Islet of Langerhans (tissue), 1 donor: ENCODE results near the gene COL5A1.
"Not testable (repeated sequence)": the region's sequence is repeated elsewhere in the genome, so short reads cannot be mapped to it uniquely, and the experiment has no call there.

ENCODE experiments used
- FAIRE-seq: peaks from one replicate; lab custom pipeline; 2011; peaks lifted over from hg19 to GRCh38; lab: Jason Lieb, UNC

COL5A1 gene

DNA sequence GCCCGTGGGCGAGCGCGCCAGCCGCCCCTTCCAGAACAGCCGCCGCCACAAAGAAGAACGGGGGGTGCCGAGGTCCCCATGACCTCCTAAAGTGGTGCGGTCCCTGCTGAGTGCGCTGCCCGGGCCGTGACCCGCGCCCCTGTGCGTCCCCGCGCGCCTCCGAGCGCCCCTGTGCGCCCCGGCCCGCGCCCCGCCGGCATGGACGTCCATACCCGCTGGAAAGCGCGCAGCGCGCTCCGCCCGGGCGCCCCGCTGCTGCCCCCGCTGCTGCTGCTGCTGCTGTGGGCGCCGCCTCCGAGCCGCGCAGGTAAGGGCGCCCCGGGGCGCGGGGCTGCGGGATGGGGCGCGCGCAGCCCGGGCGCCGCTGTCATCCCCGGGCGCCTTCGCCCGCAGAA lies 384 bp downstream of the COL5A1 start:
- no peak for FAIRE-seq

GRCh38 chr9:134642385-134643181 lies 980 bp downstream of the COL5A1 start:
- FAIRE-seq, result no peak

DNA sequence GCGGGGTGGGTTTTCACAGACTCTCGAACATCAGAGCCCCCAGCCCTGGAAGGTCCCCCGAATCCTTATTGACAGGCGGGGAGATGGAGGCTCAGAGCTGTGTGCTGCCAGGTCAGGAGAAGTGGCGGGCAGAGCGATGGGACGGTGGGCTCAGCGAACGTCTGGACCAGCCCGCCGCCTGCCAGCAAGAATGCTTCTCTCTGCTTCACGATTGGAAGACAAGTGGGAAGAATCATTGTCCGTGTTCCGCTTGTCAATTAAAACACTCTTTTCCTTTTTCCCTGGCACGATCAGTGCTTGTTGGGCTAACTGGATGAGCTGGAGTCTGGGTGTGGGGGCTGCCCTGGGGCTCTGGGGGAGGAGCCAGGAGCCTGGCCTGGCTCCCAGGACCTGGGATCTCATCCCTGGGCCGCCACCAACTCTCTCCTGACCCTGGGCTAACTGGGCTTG lies 1.6 kb downstream of the COL5A1 start:
- no peak for FAIRE-seq

GRCh38 chr9:134644401-134644724 lies 2.8 kb downstream of the COL5A1 start:
- not testable (repeated sequence) for FAIRE-seq

DNA sequence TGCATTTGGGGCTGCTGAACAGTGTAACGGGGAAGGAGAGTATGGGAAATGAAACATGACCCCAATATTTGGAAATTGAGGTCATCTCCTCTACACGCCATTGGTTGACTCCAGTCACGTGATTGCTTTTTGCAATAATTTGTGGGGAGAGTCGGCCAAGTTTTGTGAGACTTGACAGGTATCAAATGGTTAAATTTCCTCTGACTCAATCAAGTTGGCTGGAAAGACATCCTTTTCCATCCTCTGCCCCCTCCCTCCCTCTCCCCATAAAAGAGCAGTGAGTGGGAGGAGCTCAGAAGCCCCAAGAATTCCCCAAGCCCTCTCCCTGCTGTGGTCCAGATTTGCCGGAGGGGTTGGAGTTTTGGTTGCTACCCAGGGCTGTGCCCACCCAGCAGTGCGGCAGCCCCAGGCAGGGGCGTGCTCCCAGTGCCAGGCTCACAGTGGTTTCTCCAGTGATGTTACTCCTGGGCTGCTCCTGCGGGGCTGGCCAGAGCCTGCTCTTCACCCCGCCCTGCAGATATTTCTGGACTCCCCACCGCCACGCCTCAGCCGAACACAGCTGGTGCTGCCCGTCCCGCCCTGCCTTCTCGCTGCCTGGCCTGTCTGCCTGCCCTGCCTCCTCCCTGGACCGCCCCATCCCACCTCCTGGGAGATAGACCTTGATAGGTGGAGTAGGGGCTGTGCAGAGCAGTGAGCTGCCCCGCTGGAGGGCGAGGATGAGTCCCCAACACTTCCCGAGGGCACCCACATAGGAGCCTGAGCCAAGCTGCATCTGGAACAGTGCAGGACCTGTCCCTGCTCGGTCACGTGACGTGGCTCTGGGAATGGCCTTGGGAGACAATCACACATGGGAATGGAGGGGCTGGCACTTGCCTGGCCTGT lies 3.4 kb downstream of the COL5A1 start:
- no peak for FAIRE-seq

DNA sequence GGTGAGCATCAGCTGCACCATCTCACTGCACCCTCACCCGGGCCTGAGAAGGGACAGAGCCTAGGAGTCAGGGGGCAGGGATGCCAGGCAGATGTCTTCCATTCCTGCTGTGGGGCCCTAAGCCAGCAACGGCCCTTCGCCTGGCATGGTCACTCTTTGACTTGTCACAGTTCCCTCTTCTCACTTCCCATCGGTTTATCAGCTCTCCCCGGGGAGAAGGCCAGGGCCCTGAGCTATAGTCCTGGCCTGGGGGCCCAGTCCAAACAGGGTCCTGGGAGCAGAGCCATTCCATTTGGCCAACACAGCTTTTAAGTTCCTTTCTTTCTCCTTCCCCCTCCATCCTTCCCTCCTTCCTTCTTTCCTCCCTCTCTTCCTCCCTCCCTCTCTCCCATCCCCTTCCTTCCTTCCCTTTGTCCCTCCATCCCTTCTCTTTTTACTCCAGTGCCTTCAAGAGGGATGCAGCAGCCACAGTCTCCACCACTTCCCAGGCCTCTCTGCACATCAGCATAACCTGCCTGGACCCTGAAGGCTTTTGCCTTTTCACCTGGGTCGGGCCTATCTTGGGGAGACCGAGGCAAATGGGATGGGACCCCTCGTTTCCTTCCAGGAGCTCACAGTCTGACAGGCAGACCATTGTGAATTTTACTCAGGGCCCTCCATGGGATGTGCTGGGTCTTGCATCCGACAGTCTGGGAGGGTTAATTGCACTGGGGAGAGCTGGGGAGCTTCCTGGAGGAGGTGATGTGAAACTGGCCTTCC lies 4.2 kb downstream of the COL5A1 start:
- no peak for FAIRE-seq

DNA sequence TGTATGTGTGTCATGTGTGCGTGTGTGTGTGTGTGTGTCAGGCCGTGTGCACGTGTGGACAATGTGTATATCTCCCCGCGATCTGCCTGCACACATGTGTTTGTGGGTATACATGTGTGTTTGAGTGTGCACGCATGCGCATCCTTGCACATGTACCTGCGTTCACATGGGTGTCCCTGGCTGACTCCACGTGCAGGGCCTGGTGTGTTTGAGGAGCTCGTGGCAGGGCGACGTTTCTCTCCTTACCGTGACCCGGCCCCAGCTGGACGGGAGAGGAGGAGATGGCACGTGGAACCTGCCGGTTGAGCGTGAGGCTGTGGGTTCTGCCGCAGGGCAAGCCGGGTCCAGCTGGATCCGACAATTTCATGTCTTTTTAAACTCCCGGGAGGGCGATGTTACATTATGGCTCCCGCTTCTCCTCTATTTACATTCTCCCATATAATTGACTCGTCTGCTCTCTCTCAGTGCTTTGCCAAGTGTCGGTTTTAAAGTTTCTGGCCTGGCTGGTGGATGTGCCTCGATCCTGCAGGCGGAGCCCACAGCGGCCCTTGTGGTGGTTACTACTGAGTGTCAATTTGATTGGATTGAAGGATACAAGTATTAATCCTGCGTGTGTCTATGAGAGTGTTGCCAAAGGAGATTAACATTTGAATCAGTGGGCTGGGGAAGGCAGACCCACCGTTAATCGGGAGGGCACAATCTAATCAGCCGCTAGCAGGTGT lies 5.9 kb downstream of the COL5A1 start:
- FAIRE-seq, result no peak

- no peak for FAIRE-seq
These were observed 7.3 kb downstream of the COL5A1 start for GRCh38 chr9:134648701-134649530.

- no peak for FAIRE-seq
These were observed 9.0 kb downstream of the COL5A1 start for GRCh38 chr9:134650431-134651190.

GRCh38 chr9:134651226-134651905 lies 9.8 kb downstream of the COL5A1 start:
- no peak for FAIRE-seq

- no peak for FAIRE-seq
These were observed 11.0 kb downstream of the COL5A1 start for GRCh38 chr9:134652291-134653225.

DNA sequence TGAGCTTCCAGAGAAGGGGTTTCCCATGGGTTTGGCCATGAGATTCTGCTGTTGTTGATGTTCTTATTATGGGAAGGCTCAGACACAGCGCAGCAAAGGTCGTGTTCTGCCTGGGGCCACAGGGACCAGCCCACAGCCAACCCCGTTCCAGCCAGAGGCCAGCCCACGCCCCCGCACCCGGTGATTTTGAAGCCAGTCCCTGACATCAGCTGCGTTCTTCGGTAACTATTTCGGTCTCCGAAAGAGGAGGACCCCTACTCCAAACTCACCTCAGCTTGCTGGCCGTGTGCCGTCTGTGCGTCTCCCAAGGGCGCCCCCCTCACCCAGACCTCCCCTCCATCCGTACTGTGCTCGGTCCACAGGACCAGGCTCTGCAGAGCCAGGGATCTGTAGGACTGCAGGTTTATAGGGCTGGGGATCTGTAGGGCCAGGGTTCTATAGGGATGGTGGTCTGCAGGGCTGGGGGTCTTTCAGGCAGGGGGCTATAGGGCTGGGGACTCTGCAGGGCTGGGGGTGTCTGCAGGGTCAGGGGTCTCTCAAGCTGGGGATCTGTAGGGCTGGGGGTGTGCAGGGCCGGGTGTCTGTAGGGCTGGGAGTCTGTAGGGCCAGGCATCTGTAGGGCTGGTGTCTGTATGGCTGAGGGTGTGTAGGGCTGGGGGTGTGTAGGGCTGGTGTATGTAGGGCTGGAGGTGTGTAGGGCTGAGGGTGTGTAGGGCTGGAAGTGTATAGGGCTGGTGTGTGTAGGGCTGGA lies 11.8 kb downstream of the COL5A1 start:
- no peak for FAIRE-seq

- FAIRE-seq, result no peak
These were observed 13.5 kb downstream of the COL5A1 start for GRCh38 chr9:134655101-134655500.

GRCh38 chr9:134655586-134656333 lies 14.2 kb downstream of the COL5A1 start:
- no peak for FAIRE-seq

DNA sequence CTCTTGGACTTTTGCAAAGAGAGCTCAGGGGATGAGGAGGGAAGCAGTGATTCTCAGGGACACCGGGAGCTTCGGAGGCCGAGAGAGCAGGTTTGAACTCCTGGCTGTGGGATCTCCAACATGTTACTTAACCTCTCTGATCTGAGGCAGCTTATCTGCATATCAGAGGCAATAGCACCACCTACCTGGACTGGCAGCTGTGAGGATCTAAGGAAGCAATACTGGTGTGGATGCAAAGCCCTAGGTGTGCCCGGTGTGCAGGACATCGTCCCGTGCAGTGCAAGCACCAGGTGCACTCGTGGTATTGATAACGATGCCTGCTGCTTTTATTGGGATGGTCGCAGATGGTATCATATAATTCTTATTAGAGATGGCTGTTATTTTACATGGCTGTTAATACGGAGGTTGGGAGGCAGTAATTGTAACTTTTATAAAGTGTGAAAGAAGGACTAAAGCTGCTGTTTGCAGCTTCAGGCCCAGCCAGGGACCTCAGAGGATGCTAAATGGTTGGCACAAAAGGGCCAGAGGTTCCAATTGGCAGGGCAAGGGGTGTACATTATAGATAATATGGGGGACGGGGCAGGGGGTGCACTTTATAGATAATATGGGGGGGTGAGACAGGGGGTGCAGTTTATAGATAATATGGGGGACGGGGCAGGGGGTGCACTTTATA lies 14.9 kb downstream of the COL5A1 start:
- FAIRE-seq, result no peak

DNA sequence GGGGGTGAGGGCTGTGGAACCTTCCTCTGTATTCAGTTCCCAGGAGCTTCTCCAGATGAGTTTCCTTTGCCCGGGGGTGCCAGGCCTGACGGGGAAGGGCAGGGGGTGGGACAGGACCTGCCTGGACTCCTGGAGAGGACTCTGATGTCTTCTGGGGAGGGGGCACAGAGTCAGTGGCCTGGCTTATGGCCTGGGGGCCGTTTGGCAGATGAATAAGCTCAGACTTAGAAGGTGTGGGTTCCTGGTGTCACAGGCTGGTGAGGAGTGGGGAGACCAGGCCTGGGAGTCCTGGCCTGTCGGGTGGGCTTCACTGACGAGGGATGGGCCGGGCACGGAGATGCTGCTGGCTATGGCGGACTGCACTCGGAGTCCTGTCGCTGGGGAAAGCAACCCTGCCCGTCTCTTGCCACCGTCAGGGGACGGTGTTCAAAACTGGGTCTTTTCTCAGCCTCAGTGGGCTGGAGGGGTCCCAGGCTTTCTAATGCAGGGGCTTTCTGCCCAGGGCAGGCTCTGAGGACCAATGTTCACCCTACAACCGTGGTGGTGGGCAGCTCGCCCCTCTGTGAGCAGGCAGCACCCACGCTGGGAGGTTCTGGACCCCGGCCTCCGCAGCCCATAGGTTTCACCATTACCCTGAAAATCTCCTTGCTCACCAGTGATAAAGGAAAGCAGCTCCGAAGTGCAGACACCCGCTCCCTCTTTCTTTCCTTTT lies 16.2 kb downstream of the COL5A1 start:
- no peak for FAIRE-seq
